Activated CD4-positive, CD25-positive, alpha-beta regulatory T cell (primary cell): ENCODE measurements around the gene TAX1BP1.

Experiments
- DNase-seq, 4 experiments: peaks; one replicate each; lab custom pipeline; 2025; lab: John Stamatoyannopoulos, UW

The TAX1BP1 gene

DNA sequence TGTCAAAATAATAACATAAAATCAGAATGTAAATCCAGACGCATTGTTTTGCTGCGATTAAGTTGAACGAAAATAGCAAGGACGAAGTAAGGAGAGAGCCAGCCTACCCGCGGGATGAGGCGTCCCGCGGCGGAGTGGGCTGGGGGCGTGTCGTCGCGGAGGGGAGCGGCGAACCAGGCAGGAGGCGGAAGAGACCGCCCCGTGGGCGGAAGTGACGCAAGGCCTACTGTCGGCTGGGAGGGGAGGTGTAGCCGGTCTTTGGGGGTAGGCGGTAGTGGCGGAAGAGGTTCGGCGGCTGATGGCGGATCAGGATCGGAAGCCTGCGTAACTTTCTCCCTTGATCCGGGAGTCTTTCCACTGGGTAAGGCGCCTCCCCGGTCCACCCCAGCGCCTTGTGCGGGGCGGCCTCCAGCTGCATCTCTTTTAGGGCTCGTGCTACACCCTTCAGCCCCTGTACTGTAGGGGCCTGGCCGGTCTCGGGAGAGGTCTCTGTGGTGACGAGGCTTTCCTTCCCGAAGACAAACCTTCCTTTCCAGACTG is at the start of gene TAX1BP1:
Gene TAX1BP1 (plus strand): TSS at position 254 of the 540 bp plus-strand sequence. CDS start 8,363 bp downstream, outside the sequence.
- DNase-seq = peak; percentile 83 to 93 (median 90)

DNA sequence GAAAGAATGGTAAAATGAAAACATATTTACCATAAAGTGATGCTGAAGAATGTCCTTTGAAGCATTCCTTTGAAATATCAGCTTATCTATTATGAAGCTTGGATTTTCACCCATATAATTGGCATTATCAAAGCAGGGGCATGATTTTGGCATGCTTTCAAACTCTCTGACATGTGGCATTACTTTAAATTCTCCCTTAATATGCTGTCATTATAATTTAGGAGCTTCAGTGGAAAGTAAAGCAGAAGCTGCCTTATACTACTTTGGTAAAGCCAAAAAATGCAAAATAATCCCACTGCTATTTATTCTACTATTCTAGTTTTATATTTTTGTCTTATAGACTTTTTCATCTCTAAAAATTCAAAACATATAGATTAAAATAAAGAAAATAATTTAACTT is 49.3 kb upstream of the TAX1BP1 start:
- DNase-seq = no peak

DNA sequence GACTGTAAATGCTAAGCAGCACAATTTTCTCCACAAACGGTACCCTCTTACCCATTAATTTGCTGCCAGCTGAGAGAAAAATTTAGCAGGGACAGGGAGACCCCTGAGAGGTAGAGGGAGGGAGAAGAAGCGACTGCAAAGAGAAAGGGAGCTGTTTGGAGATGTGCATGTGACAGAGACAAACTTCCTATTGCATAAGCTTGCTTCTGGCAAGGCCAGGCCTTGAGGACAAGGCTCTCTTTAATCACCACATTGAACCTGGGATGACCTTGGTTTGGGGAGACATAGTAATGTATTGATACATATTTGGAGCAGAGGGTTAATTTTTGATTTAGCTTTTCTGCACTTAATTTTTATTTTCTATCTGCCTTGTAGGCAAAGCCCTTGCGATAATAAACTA is 46.2 kb upstream of the TAX1BP1 start:
- no peak for DNase-seq

DNA sequence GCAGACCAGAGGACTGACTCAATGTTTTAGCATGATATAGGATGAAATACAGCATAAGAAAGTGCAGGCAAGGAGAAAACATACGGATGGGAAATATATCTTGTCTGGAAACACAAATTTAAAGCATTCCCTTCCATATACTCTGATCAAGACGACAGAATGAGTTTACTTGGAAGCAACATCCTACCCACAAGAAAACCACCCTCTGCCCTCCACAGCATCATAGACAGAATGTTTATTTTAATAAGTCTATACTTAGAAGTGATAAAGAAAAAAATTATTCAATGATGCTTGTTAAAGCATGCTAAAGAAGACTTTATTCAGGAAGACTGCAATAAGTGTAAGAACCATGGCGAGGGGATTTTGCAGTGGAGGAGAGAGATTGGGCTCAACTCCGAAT is 44.9 kb upstream of the TAX1BP1 start:
- DNase-seq = no peak

DNA sequence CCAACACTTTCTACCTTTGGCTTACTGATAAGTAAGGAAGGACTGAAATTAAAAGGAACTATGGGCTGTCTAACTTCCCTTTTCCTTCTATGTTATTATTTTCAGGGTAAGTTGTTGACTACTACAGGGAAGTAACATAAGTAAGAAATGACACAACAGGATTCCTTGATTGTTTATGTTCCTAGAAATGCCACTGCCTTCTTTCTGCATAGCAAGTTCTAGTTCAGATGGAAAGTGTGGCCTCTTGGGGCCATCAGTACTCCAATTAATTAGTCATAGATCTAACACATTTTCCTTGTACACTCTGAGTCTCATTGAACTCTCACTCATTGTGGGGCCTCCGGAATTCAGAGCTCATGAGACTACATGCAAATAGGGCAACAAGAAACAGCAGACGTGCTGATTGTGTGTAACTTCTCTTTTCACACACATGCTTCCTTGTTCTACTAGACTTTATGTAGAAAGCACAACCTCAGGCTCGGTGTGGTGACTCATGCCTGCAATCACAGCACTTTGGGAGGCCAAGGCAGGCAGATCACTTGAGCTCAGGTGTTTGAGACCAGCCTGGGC is 42.0 kb upstream of the TAX1BP1 start:
- DNase-seq = no peak

DNA sequence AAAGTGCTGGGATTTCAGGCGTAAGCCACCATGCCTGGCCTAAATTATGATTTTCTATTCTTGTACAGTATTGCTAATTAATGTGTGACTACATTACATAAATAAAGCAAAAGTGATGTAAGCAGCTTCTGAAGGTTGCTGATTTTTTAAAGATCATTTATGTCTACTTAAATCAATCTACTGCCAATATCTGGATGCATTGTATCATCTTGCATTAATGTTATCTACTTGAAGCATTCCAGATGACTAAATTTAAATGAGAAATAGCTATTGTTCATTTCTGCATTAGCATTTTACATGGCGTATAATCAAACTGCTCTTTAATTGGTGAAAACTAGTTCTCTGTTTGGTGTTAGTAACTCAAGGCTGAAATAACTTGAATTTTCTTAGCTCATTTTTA is 40.2 kb upstream of the TAX1BP1 start:
- DNase-seq = no peak

DNA sequence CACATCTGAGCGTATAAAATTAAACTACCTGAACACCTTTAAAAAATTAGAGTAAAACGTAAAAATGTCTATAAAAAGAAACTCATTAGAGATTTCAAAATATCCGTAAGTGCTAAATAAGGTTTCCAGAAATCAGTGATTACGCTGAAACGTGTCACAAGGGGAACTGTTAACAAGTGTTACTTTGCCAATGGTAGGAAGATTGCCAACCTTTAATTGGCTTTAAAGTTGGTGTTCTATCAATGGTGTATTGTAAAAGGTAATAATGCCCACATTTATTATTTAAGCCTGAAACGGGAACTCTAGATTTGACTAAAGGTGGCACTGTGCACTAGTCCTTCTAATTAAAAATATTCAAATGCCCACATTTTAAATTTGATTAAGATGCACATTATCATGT is 39.5 kb upstream of the TAX1BP1 start:
- DNase-seq = no peak

DNA sequence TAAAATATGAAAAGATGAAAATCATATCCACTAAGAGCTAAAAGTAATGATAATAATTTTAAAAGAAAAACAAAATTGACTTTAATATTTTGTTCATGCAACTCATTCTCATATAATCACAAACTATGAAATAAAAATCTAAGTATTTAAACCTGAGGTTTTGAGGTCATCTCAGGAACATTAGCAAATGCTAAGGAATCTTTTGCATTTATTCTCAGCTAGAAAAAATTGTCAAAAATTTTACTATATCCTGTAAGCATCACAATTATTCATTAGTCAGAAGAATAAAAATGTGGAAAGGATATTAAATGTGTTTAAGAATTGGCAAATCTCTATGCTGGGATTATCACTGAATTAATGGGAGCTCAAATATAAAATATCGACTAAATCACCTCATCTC is 36.8 kb upstream of the TAX1BP1 start:
- no peak for DNase-seq

DNA sequence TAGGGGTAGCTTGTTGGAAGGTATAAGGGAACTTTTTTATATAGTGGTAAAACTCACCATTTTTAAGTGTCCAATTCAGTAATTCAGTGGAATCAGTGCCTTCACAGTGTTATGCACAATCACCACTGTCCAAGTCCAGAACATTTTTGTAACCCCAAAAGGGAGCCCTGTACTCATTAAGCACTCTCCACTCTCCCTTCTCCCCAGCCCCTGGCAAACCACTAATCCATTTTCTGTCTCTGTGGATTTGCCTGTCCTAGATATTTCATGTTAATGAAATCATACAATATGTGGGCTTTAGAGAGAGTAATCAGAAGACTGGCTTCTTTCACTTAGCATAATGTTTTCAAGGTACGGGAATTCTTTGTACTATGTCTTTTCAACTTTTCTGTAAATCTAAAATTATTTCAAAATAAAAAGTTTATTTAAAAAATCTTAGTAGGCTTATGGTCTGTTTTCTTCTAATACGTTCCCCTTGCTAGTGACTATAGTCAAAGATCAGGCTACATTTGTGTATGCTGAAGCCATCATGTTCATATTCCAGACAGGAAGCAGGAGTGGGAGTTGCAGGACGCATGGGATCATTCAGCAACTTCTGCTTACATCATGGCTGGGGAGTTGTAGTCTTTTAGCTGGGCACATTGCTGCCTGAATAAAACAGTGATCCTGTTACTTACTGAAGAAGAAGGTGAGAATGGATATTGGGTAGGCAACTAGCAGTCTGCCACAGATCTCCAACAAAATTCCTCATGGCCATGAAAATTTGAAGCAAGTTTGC is 35.4 kb upstream of the TAX1BP1 start:
- no peak for DNase-seq

DNA sequence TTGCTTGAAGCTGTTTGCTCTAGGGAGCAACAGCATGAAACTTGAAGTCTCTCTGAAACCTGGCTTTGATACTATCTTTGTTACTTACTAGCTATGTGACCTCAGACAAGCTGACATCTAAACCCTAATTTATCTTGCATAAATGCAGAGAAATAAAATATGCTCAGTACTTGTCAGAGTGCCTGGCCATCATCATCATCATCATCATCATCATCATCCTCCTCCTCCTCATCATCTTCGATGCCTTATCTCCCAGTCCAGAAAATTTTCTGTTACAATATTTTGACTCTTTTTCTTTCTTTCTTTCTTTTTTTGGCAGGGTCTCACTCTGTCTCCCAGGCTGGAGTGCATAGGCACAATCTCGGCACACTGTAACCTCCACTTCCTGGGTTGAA is 34.8 kb upstream of the TAX1BP1 start:
- DNase-seq = no peak

DNA sequence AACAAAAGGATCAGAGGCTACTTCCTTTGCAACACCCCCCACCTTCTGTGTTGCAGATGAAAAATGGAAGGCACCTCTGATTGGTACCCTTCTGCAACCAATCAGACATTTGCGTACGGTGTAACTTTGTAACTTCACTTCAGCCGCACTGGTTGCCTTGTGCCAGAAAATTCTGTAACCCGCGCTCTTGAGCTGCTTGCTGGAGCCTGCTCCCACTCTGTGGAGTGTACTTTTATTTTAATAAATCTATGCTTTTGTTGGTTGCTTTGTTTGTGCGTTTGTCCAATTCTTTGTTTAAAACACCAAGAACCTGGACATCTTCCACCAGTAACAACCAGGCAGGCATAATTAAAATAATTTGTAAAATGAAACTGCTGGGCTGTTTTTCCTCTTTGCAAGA is 31.5 kb upstream of the TAX1BP1 start:
- no peak for DNase-seq

DNA sequence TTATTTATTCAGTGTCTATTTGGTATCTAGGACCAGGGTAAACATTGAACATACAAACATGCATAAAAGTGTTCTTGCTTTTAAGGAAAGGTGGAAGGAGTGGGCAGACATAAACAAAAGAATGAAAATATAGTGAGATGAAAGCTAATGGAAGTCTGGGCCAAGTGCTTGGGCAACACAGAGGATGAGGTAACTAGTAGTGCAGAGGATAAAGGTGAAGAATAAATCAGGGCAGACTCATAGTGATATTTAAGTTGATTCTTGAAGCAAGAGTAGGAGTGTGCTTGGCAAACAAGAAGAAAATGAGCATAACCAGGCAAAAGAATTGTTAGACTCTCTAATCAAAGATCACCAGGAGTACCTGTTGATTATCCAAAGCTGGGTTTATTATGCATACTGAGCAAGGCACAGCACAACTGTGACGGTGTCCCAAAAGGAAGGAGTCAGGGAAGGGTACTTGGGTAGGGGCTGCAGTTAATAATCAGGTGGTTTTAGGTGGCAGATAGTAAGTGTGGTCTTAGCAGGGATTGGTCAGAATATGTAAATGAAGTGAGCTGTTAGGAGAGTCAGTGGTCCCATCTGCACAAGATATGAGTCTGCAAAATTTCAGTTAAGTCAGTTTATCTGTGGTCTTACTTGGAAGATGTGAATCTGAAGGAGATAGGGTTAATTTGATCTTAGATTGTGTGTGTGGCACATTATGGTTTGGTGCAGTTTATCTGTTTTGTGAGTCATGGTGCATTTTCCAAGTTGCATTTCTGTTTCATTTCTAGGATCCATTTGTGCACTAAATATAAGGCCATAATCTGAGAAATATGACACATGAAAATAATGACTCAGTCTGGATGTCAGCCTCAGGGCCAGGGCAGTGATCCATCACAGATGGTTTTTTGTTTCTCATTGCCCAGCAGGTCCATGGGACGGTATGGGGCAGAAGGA is 30.6 kb upstream of the TAX1BP1 start:
- DNase-seq = no peak

DNA sequence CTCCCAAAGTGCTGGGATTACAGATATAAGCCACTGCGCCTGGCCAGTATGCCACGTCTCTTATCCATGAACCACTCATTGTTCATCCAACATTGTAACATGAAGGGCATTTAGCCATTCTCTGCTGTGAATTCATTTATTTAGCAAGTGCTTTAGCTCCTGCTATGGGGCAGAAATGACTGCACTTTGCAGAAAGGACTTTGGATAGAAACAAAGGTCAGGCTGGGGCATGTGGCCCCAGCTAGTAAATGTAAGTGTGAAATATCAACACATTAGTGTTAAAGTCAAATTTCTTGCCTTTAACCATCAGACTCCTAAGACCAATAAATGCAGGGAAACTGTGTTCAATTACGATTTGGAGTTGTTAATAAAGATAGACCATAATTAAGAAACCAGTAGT is 27.7 kb upstream of the TAX1BP1 start:
- no peak for DNase-seq

DNA sequence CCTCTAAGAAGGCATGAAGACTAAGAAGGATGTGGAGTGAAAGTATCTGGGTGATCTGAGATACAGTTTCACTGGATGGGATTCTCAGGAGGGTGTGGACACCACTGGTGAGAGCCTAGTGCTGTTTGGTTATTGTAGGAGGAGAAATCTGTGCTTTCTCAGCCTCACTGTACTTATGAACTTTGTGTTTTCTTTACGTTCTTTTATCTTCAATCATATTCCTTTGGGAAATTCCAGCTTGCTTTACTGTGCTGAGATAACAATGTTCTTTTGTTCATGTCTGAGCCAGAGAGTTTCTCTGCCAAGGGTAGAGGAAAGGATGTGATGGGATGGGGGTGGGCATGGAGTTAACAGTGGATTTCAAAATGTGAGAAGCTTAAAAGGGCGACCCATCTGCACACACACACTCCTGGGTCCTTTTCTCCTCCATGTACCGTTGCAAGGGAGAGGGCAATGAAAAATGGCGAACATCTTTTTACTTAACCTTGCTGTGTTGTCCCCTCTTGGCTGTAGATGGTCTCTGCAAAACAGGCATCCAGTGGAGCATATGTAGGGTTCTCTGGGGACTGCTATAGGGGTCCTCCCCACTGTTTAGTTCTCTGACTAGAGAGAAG is 25.0 kb upstream of the TAX1BP1 start:
- DNase-seq = no peak

DNA sequence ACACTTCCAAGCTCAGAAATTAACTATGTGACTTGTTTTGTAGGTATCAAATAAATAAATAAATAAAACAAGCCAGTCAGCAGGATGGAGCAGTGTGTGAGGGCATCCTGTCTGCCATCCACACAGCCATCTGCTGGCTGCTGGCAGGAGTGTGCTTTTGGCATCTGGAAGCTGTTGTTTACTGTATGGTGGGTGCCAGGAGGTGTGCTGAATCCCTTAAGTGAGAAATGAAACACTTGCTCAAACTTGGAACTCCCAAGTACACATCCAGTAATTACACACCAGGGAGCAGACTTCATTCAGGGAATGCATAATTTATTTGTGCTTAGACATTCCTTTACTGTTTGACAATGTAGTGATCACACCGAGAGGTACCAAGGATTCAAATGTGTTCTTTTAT is 16.9 kb upstream of the TAX1BP1 start:
- DNase-seq = no peak

DNA sequence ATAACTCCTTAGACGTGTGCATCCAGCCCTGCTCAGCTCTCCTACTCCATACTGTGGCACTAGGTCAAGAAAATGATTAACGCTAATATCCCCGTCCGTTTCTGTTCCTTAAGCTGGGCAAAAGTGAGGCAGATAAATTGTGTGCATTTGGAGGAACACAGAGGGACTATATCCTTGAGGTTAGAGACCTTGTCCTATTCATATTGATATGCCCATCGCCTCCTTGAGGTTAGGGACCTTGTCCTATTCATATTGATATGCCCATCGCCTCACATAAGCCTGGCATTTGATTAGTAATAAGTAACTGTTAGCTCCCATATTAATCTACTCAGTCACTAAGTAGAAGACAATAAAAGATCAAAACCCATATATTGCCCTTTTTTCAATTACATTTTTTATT is 12.9 kb upstream of the TAX1BP1 start:
- no peak for DNase-seq

DNA sequence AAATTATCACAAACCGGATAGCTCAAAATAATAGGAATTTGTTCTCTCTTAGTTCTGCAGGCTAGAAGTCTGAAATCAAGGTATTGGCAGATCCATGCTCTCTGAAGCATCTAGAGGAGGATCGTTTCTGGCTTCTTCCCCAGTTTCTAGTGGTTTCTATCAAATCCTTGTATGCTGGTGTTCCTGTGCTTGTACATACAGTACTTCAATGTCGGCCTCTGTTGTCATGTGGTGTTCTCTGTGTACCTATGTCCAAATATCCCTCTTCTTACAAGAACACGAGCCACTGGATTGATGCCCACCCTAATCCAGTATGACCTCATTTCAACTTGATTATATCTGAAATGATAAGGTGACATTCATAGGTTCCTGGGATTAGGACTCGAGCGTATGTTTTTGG is 9.8 kb upstream of the TAX1BP1 start:
- no peak for DNase-seq

DNA sequence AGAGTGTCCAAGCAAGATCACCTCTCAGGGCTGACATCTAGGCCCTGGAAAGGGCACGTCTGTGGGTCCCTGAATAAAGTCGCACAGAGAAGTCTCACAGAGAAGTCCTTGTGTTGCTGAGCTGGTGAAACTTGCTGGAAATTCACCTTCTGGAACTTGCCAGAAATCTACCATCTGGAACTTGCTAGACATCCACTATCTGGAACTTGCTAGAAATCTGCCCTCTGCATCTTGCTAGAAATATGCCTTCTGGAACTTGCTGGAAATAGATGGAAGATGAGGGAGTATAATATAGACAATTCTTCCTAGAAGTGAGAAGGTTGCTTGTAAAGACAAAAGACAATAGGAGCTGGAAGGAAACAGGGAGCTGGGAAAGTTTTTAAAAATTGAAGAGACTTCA is 5.4 kb upstream of the TAX1BP1 start:
- no peak for DNase-seq

DNA sequence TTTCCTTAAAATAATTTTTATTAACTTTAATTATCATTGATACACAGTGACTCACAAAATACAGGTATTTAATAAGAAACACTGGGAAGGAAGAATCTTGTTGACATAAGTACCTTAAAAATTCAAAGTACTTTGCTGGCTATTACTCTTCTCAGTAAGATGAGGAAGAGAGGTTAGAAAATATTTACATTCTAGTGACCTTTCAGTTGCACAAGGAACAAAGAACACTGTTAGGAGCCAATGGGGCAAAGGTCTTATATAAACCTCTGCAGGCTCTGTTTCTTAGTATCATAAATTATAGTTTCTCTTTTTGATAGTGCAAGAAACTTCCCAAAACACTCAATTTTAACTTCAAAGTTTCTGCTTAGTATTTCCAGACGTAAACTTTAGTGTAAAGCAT is 4.8 kb upstream of the TAX1BP1 start:
- no peak for DNase-seq

DNA sequence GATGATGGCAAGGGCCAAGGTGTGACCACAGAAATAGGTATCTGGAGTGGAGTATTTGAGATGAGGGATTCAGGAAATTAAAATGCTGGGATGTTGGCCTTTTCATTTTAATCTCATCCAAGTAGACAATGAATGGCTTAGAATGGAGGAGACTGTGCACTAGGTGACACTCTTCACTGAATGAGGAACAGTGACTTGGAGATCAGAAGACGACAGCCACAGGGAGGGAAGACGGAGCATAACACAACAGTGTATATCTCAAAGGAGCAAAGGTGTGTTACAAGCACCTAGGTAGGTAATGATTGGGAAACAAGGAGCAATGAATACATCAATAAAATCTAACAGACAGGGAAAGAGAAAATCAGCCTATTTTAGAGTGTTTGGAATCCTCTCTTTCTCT is 4.1 kb upstream of the TAX1BP1 start:
- no peak for DNase-seq

DNA sequence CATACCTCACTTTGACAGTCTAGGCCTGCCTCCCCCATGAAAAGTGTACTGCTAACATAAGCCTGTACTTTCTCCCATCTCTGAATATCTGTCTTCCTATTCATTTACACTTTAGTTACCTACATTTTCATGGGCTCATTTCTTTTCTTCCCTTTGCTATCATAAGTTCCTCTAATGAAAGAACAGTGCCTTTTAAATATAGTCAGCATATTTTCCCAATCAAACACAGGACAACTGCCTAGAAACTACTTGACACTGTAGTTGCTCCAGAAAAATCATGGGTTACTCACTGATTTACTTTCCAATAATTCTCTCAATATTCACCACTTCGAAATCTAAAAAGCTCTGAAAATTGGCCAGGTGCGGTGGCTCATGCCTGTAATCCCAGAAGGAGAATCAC is 2.8 kb upstream of the TAX1BP1 start:
- DNase-seq = no peak

DNA sequence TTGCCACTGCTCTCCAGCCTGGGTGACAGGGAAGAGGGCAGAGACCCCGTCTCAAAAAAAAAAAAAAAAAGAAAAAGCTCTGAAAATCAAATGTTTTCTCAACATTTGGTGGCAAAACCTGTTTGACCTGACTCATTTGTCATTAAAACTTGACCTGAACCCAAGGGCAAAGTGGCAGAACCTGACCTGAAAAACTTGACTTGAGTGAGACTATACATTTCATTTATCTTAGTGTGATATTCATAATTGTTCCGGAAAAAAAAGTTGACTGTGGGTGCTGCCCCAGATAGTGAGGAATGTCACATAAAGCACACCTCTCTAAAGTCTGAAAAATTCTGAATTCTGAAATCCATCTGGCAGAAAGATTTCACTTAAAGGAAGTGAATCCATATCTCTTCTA is 2.3 kb upstream of the TAX1BP1 start:
- no peak for DNase-seq
